ENCODE data around the gene TTC4.

The TTC4 gene

DNA sequence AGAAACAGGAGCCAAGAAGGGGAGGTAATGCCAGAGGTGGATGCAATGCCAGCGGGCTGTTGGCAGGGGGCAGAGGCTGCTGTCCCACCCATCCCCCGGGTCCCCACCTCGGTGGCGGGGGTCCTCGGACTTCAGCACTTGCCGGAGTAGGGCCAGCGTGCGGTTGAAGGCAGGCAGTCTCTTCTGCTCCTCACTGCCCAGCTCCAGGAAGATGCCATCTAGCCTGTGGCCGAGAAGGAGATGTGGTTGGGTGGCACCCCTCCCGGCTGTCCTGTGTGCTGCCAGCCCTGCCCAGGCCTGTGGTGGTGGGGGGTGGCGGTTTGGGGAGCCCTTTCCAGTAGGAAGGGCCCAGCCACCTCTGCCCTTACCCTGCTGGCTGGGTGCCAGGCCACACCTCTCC, 71.9 kb downstream of the TTC4 start:
- no peak overlapping the region for H3K27ac ChIP-seq (ENCODE audit: low read depth, low read length)
- no peaks in the 10 kb centered on the region for H3K4me1 ChIP-seq (ENCODE audit: control insufficient read depth in 5 of 5, insufficient read depth in 5 of 5, low read length in 5 of 5)
- H3K36me3 ChIP-seq (ENCODE audit: control insufficient read depth in 5 of 5, insufficient read depth in 5 of 5, low read length in 5 of 5), result no peaks in the 10 kb centered on the region

DNA sequence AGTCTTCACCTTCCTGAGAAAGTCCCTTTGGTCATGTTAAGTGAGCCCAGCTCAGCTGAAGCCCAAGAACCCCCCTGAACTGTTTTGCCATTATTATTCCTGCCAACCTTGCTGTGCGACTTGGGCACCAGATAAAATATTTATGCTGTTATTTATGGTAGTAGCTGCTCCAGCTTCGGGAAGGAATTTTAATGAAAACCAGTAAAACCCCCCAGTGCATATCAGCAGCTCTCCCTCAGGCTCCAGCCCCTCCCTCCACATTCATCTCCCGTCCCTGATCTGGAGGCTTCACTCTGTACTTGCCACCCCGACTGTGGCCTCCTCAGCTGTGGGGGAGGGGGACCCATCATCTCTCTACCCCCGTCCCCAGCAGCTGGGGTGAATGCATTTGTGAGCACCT, 72.8 kb downstream of the TTC4 start:
- no peak overlapping the region for H3K4me3 ChIP-seq (ENCODE audit: low read depth in 1 of 5, low read length in 5 of 5)
- H3K36me3 ChIP-seq (ENCODE audit: control insufficient read depth in 5 of 5, insufficient read depth in 5 of 5, low read length in 5 of 5), result no peaks in the 10 kb centered on the region
- no peaks in the 10 kb centered on the region for H3K4me1 ChIP-seq (ENCODE audit: control insufficient read depth in 5 of 5, insufficient read depth in 5 of 5, low read length in 5 of 5)
- H3K9me3 ChIP-seq (ENCODE audit: control insufficient read depth in 5 of 5, low read length in 5 of 5), result peaks cover 0 to 9% (median 6%) of the 10 kb centered on the region in 5 donors
- no peak overlapping the region for H3K27ac ChIP-seq (ENCODE audit: low read depth, low read length)
- H3K27me3 ChIP-seq (ENCODE audit: control insufficient read depth in 5 of 5, insufficient read depth in 4 of 5, low read length in 5 of 5), result peaks cover 3 to 15% (median 9%) of the 10 kb centered on the region in 5 donors
- H3K9ac ChIP-seq (ENCODE audit: low read length in 5 of 5), result no peak overlapping the region

More for the DNA sequence above, 71.9 kb downstream of the TTC4 start:
- no peak overlapping the region for H3K9ac ChIP-seq (ENCODE audit: low read length in 5 of 5)
- peaks cover 3 to 15% (median 6%) of the 10 kb centered on the region in 5 donors for H3K27me3 ChIP-seq (ENCODE audit: control insufficient read depth in 5 of 5, insufficient read depth in 4 of 5, low read length in 5 of 5)
- H3K4me3 ChIP-seq (ENCODE audit: low read depth in 1 of 5, low read length in 5 of 5), result no peak overlapping the region
- peaks cover 0 to 9% (median 6%) of the 10 kb centered on the region in 5 donors for H3K9me3 ChIP-seq (ENCODE audit: control insufficient read depth in 5 of 5, low read length in 5 of 5)

DNA sequence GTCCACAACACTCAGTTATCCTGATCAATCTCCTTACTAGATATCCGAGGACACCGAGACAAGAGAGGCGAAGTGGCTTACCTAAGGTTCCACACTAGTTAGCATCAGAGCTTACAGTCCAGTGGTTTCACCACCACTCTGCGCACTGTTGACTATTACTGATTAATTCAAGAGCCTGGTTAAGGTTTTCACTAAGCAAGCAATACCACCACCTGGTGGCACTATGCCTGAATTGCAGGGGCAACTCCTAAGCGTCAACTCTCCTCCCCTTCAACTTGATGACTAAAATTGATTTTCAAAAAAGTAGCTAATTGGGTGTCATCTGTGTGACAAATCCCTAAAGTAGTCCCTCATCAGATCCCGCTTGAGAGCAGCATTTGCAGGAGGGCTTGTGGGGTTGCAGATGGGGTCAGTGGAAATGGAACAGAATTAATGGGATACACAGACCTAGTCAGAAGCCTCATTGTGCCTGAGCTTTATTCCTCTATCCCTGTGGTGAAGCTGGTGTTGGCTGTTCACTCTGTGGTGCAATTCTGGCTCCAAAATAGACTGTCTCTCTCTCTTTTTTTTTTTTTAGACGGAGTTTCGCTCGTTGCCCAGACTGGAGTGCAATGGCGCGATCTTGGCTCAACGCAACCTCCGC, 76.3 kb downstream of the TTC4 start:
- Histone ChIP-seq H3K36me3 (ENCODE audit: control insufficient read depth in 5 of 5, insufficient read depth in 5 of 5, low read length in 5 of 5) (no peaks in the 10 kb centered on the region), H3K4me1 (ENCODE audit: control insufficient read depth in 5 of 5, insufficient read depth in 5 of 5, low read length in 5 of 5) (no peaks in the 10 kb centered on the region), H3K27me3 (ENCODE audit: control insufficient read depth in 5 of 5, insufficient read depth in 4 of 5, low read length in 5 of 5) (peaks cover under 1 to 13% (median 9%) of the 10 kb centered on the region in 5 donors), H3K9ac (ENCODE audit: low read length in 5 of 5) (no peak overlapping the region), H3K27ac (ENCODE audit: low read depth, low read length) (no peak overlapping the region), H3K4me3 (ENCODE audit: low read depth in 1 of 5, low read length in 5 of 5) (no peak overlapping the region), H3K9me3 (ENCODE audit: control insufficient read depth in 5 of 5, low read length in 5 of 5) (peaks cover 0 to 9% (median 6%) of the 10 kb centered on the region in 5 donors)
